ENCODE measurements around the gene UBR1.
A peak's percentile ranks its signal among the peaks of the same experiment; 100 is the strongest.

The UBR1 gene

DNA sequence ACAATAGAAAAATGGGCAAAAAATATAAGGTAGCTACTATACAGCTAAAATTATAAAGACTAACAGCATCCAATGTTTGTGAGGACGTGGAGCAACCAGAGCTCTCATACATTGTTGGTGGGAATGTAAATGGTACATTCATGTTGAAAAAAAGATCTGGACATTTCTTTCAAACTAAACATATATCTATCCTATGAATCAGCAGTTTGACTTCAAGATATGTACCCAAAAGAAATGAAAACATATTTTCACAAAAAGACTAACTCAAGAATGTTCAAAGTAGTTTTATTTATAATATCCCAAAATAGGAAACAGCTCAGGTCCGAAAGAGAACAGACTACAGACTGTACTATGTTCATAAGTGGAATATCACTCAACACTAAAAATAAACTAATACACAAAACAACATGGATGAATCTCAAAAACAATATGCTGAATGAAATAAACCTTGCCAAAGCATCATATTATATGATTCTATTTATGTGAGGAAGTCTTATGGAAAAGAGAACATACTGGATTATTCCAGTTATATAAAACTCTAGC is 176.5 kb downstream of the UBR1 start:
- no peak overlapping the region for H3K4me3 ChIP-seq (ENCODE audit: low read depth, low read length)
- TF ChIP-seq, protein P1, sequence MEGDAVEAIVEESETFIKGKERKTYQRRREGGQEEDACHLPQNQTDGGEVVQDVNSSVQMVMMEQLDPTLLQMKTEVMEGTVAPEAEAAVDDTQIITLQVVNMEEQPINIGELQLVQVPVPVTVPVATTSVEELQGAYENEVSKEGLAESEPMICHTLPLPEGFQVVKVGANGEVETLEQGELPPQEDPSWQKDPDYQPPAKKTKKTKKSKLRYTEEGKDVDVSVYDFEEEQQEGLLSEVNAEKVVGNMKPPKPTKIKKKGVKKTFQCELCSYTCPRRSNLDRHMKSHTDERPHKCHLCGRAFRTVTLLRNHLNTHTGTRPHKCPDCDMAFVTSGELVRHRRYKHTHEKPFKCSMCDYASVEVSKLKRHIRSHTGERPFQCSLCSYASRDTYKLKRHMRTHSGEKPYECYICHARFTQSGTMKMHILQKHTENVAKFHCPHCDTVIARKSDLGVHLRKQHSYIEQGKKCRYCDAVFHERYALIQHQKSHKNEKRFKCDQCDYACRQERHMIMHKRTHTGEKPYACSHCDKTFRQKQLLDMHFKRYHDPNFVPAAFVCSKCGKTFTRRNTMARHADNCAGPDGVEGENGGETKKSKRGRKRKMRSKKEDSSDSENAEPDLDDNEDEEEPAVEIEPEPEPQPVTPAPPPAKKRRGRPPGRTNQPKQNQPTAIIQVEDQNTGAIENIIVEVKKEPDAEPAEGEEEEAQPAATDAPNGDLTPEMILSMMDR (IDR thresholded peaks at IDR 0.05; ENCODE audit: control insufficient read depth, extremely low read depth, insufficient read depth): no peak
- DNase-seq (ENCODE audit: low read depth): no peak

DNA sequence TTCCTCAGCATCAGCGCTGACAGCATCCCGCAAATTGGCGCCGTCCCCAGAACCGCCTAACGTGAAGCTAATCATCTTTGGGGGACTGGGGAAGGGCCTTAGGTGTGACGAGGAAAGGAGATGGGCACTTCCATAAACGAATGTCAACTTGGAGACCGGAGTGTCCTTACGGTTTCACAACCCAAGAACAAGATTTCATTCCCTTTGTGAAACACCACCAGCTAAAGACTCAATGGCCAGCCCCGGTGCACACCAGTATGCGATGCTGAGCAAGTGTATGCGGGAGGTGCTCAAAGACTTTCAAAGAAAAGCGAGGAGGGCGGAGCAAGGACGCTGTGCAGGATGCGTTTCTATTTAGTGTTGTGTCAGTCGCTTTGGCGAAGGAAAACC is 184.5 kb downstream of the UBR1 start:
- TF ChIP-seq, protein P1 (IDR thresholded peaks at IDR 0.05; ENCODE audit: control insufficient read depth, extremely low read depth, insufficient read depth): no peak
- peak overlapping the region; percentile 73 for H3K4me3 ChIP-seq (ENCODE audit: low read depth, low read length)
- DNase-seq (ENCODE audit: low read depth): no peak

DNA sequence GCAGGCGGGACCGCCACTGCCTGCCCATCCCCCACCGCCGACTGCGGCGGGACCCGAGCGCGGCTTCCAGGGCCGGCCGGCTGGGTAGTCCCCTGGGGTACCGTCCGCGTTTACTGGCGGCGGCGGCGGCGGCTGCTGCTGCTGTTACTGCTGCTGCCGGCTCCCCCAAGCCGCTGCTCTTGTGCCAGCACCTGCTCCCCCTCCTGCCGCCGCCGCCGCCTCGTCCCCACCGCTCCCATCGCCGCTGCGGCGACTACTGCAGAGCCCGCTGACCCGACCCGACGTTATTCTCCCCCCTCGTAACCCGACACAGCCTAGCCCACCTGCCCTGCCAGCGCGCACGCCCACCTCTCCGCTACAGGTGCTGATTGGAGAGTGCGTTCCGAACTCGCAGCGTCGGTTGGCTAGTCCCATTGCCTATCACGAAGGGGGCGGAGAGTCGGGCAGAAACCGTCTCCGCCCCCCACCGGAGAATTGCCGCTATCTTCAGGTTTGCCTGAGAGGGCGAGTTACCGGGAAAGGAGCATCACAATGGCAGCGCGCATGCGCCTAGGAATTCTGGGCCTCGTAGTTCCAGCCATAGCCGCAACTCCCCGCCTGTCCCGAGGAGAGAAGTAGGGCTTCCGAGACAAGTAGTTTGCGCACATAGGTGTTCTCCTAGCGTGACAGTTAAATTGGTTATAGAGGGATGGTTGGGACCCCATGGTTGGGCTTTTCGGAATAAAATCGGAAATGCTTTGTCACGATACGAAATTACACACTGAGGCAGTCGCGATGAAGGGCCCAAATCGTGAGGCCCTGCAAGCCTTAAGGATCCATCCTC is 185.1 kb downstream of the UBR1 start, which contains the start of gene TTBK2:
TSS of gene TTBK2 (minus strand) at position 260 of the 823 bp plus-strand sequence. CDS start 42,161 bp downstream, outside the sequence.
- DNase-seq (ENCODE audit: low read depth): peak; percentile 96
- TF ChIP-seq, protein P1 (IDR thresholded peaks at IDR 0.05; ENCODE audit: control insufficient read depth, extremely low read depth, insufficient read depth): no peak
- H3K4me3 ChIP-seq (ENCODE audit: low read depth, low read length): peak within 1 kb of the TSS; percentile 73

DNA sequence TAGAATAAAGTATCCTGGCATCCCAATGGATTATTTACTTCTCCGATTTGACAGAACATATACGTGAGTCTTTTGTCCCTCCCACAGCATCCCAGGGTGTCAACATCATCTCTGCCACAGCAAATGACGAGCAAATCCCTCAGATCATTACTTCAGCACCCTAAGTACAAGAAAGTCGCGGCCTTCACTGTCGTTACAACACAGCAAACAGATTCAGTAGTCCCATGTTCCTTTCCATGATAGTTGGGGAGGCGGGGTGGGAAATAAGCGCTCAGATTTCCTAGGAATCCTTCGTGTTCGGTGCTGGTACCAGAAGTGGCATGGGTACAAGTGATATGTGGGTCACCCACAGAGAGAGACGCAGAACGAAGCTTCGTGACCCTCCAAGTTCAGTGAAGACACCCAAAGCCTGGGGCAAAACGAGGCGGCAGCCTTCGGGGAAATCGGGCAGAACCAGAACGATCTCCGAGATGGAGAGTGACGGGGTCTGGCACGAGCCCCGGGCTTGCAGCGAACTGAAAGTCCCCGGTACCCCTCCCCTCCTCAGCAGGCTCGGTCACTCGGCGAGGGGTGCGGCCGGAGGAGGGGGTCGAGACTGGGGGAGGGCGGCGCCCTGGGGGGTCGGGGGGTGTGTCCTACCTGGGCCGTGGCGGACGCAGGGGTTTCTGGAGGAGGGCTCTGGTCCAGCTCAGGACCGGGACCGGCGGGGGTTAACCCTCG is 185.9 kb downstream of the UBR1 start:
- TF ChIP-seq, protein P1 (IDR thresholded peaks at IDR 0.05; ENCODE audit: control insufficient read depth, extremely low read depth, insufficient read depth): no peak
- peak overlapping the region; percentile 73 for H3K4me3 ChIP-seq (ENCODE audit: low read depth, low read length)
- no peak for DNase-seq (ENCODE audit: low read depth)

DNA sequence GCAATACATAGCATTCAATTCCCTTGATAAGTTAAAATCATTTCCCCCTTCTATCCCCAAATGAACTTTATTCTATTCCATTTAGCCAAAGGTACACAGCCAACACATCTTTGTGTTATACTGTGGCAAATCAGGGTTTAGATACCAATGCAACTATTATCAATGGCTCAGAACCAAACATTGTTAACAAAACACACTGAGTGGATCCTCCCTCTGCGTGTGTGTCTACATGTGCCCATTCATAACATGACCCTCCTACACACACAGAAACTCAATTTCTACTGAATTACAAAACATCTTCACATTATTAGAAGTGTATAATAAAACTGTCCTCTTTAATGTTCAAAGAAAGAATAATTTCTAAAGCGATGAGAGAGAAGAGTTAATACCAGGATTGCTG is 186.5 kb downstream of the UBR1 start:
- TF ChIP-seq, protein P1 (IDR thresholded peaks at IDR 0.05; ENCODE audit: control insufficient read depth, extremely low read depth, insufficient read depth): no peak
- peak overlapping the region; percentile 73 for H3K4me3 ChIP-seq (ENCODE audit: low read depth, low read length)
- DNase-seq (ENCODE audit: low read depth): no peak

DNA sequence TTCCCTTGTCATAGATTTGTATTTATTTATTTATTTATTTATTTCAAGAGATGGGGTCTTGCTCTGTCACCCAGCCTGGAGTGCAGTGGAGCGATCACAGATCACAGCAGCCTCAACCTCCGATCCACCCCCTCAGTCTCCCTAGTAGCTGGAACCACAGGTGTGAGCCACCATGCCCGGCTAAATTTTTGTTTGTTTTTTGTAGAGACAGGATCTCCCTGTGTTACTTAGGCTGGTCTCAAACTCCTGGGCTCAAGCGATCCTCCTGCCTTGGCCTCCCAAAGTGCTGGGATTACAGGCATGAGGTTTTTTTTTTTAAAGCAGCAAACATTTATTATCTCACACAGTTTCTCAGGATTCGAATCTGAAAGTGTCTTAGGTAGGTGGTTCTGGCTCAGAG is 187.8 kb downstream of the UBR1 start:
- H3K4me3 ChIP-seq (ENCODE audit: low read depth, low read length): no peak overlapping the region
- no peak for DNase-seq (ENCODE audit: low read depth)
- TF ChIP-seq, protein P1 (IDR thresholded peaks at IDR 0.05; ENCODE audit: control insufficient read depth, extremely low read depth, insufficient read depth): no peak

Measured in LNCaP clone FGC (cell line).